ENCODE data around the gene GLIS1. TPM values are rescaled to one million over a fixed set of nuclear protein-coding genes. Genes with fewer than 3 reads are reported as not detected.
A peak's percentile ranks its signal among the peaks of the same experiment; 100 is the strongest.

The GLIS1 gene
- total and polyA plus RNA-seq, 4 donors: 0.50 to 3.8 (median 1.4) TPM

GRCh38 chr1:53738205-53739108 is 507 bp downstream of the GLIS1 start:
- no peak overlapping the region for H3K27ac ChIP-seq (ENCODE audit: low read depth, low read length)
- peak overlapping the region; percentile 35 for H3K4me3 ChIP-seq (ENCODE audit: low read depth, low read length)
- no peaks in the 10 kb centered on the region for H3K36me3 ChIP-seq (ENCODE audit: control insufficient read depth, insufficient read depth, low read length)
- peaks cover 51% of the 10 kb centered on the region for H3K27me3 ChIP-seq (ENCODE audit: control insufficient read depth, insufficient read depth, low read length)
- peak in 1 of 6 donors; percentile 24 for DNase-seq (ENCODE audit: low read depth in 4 of 6, low spot score in 6 of 6)
- peaks cover 24% of the 10 kb centered on the region for H3K4me1 ChIP-seq (ENCODE audit: control insufficient read depth, insufficient read depth, low read length)
- under 1% methylated on average over 101 of the region's 101 CpGs for WGBS (ENCODE audit: insufficient coverage)
- H3K9me3 ChIP-seq (ENCODE audit: control insufficient read depth, insufficient read depth, low read length): no peaks in the 10 kb centered on the region

GRCh38 chr1:53737648-53738204 is 1.2 kb downstream of the GLIS1 start:
- Histone ChIP-seq H3K4me3 (ENCODE audit: low read depth, low read length) (peak overlapping the region; percentile 35), H3K27me3 (ENCODE audit: control insufficient read depth, insufficient read depth, low read length) (peaks cover 56% of the 10 kb centered on the region), H3K27ac (ENCODE audit: low read depth, low read length) (no peak overlapping the region), H3K36me3 (ENCODE audit: control insufficient read depth, insufficient read depth, low read length) (no peaks in the 10 kb centered on the region), H3K9me3 (ENCODE audit: control insufficient read depth, insufficient read depth, low read length) (no peaks in the 10 kb centered on the region), H3K4me1 (ENCODE audit: control insufficient read depth, insufficient read depth, low read length) (peaks cover 24% of the 10 kb centered on the region)
- 1% methylated on average over 57 of the region's 58 CpGs for WGBS (ENCODE audit: insufficient coverage)
- DNase-seq (ENCODE audit: low read depth in 4 of 6, low spot score in 6 of 6): no peak

GRCh38 chr1:53736290-53736689 is 2.7 kb downstream of the GLIS1 start:
- 65% methylated on average over 4 of the region's 11 CpGs for WGBS (ENCODE audit: insufficient coverage)
- Histone ChIP-seq H3K36me3 (ENCODE audit: control insufficient read depth, insufficient read depth, low read length) (peaks cover under 1% of the 10 kb centered on the region), H3K27ac (ENCODE audit: low read depth, low read length) (no peak overlapping the region), H3K4me3 (ENCODE audit: low read depth, low read length) (no peak overlapping the region), H3K4me1 (ENCODE audit: control insufficient read depth, insufficient read depth, low read length) (peaks cover 24% of the 10 kb centered on the region), H3K27me3 (ENCODE audit: control insufficient read depth, insufficient read depth, low read length) (peaks cover 57% of the 10 kb centered on the region), H3K9me3 (ENCODE audit: control insufficient read depth, insufficient read depth, low read length) (no peaks in the 10 kb centered on the region)
- DNase-seq (ENCODE audit: low read depth in 4 of 6, low spot score in 6 of 6): peak in 1 of 6 donors; percentile 14

GRCh38 chr1:53735681-53736080 is 3.3 kb downstream of the GLIS1 start:
- H3K27me3 ChIP-seq (ENCODE audit: control insufficient read depth, insufficient read depth, low read length): peaks cover 54% of the 10 kb centered on the region
- 96% methylated on average over 5 of the region's 5 CpGs for WGBS (ENCODE audit: insufficient coverage)
- peaks cover 2% of the 10 kb centered on the region for H3K36me3 ChIP-seq (ENCODE audit: control insufficient read depth, insufficient read depth, low read length)
- DNase-seq (ENCODE audit: low read depth in 4 of 6, low spot score in 6 of 6): no peak
- no peak overlapping the region for H3K4me3 ChIP-seq (ENCODE audit: low read depth, low read length)
- H3K4me1 ChIP-seq (ENCODE audit: control insufficient read depth, insufficient read depth, low read length): peaks cover 24% of the 10 kb centered on the region
- H3K27ac ChIP-seq (ENCODE audit: low read depth, low read length): no peak overlapping the region
- no peaks in the 10 kb centered on the region for H3K9me3 ChIP-seq (ENCODE audit: control insufficient read depth, insufficient read depth, low read length)

GRCh38 chr1:53735261-53735660 is 3.7 kb downstream of the GLIS1 start:
- Histone ChIP-seq H3K27ac (ENCODE audit: low read depth, low read length) (no peak overlapping the region), H3K36me3 (ENCODE audit: control insufficient read depth, insufficient read depth, low read length) (peaks cover 2% of the 10 kb centered on the region), H3K9me3 (ENCODE audit: control insufficient read depth, insufficient read depth, low read length) (no peaks in the 10 kb centered on the region), H3K4me3 (ENCODE audit: low read depth, low read length) (no peak overlapping the region), H3K27me3 (ENCODE audit: control insufficient read depth, insufficient read depth, low read length) (peaks cover 50% of the 10 kb centered on the region), H3K4me1 (ENCODE audit: control insufficient read depth, insufficient read depth, low read length) (peaks cover 21% of the 10 kb centered on the region)
- no peak for DNase-seq (ENCODE audit: low read depth in 4 of 6, low spot score in 6 of 6)
- WGBS (ENCODE audit: insufficient coverage): 89% methylated on average over 3 of the region's 5 CpGs

GRCh38 chr1:53734650-53735211 is 4.2 kb downstream of the GLIS1 start:
- peaks cover 46% of the 10 kb centered on the region for H3K27me3 ChIP-seq (ENCODE audit: control insufficient read depth, insufficient read depth, low read length)
- H3K4me3 ChIP-seq (ENCODE audit: low read depth, low read length): no peak overlapping the region
- peaks cover 2% of the 10 kb centered on the region for H3K36me3 ChIP-seq (ENCODE audit: control insufficient read depth, insufficient read depth, low read length)
- WGBS (ENCODE audit: insufficient coverage): 68% methylated on average over 7 of the region's 10 CpGs
- no peaks in the 10 kb centered on the region for H3K9me3 ChIP-seq (ENCODE audit: control insufficient read depth, insufficient read depth, low read length)
- DNase-seq (ENCODE audit: low read depth in 4 of 6, low spot score in 6 of 6): peak in 1 of 6 donors; percentile 9
- peaks cover 17% of the 10 kb centered on the region for H3K4me1 ChIP-seq (ENCODE audit: control insufficient read depth, insufficient read depth, low read length)
- no peak overlapping the region for H3K27ac ChIP-seq (ENCODE audit: low read depth, low read length)

- Histone ChIP-seq H3K27ac (ENCODE audit: low read depth, low read length) (no peak overlapping the region), H3K36me3 (ENCODE audit: control insufficient read depth, insufficient read depth, low read length) (peaks cover 2% of the 10 kb centered on the region), H3K27me3 (ENCODE audit: control insufficient read depth, insufficient read depth, low read length) (peaks cover 42% of the 10 kb centered on the region), H3K9me3 (ENCODE audit: control insufficient read depth, insufficient read depth, low read length) (no peaks in the 10 kb centered on the region), H3K4me1 (ENCODE audit: control insufficient read depth, insufficient read depth, low read length) (peaks cover 14% of the 10 kb centered on the region), H3K4me3 (ENCODE audit: low read depth, low read length) (no peak overlapping the region)
- WGBS (ENCODE audit: insufficient coverage): 71% methylated on average over 10 of the region's 10 CpGs
- no peak for DNase-seq (ENCODE audit: low read depth in 4 of 6, low spot score in 6 of 6)
Observed at GRCh38 chr1:53733975-53734649, 4.9 kb downstream of the GLIS1 start.

- H3K4me1 ChIP-seq (ENCODE audit: control insufficient read depth, insufficient read depth, low read length): peaks cover 12% of the 10 kb centered on the region
- H3K27ac ChIP-seq (ENCODE audit: low read depth, low read length): no peak overlapping the region
- H3K27me3 ChIP-seq (ENCODE audit: control insufficient read depth, insufficient read depth, low read length): peaks cover 39% of the 10 kb centered on the region
- WGBS (ENCODE audit: insufficient coverage): 94% methylated on average over 4 of the region's 12 CpGs
- H3K4me3 ChIP-seq (ENCODE audit: low read depth, low read length): no peak overlapping the region
- no peak for DNase-seq (ENCODE audit: low read depth in 4 of 6, low spot score in 6 of 6)
- no peaks in the 10 kb centered on the region for H3K9me3 ChIP-seq (ENCODE audit: control insufficient read depth, insufficient read depth, low read length)
- H3K36me3 ChIP-seq (ENCODE audit: control insufficient read depth, insufficient read depth, low read length): peaks cover 2% of the 10 kb centered on the region
Observed at GRCh38 chr1:53733447-53733931, 5.5 kb downstream of the GLIS1 start.

GRCh38 chr1:53732912-53733317 is 6.0 kb downstream of the GLIS1 start:
- WGBS (ENCODE audit: insufficient coverage): no CpG with 5 or more reads among the region's 6 CpGs
- peaks cover 33% of the 10 kb centered on the region for H3K27me3 ChIP-seq (ENCODE audit: control insufficient read depth, insufficient read depth, low read length)

More at GRCh38 chr1:53732912-53733317, 6.0 kb downstream of the GLIS1 start:
- Histone ChIP-seq H3K9me3 (ENCODE audit: control insufficient read depth, insufficient read depth, low read length) (no peaks in the 10 kb centered on the region), H3K36me3 (ENCODE audit: control insufficient read depth, insufficient read depth, low read length) (peaks cover 2% of the 10 kb centered on the region), H3K4me3 (ENCODE audit: low read depth, low read length) (no peak overlapping the region), H3K4me1 (ENCODE audit: control insufficient read depth, insufficient read depth, low read length) (peaks cover 6% of the 10 kb centered on the region), H3K27ac (ENCODE audit: low read depth, low read length) (no peak overlapping the region)
- no peak for DNase-seq (ENCODE audit: low read depth in 4 of 6, low spot score in 6 of 6)
